Measurements from ENCODE around the gene AKAP8L.

- TF ChIP-seq, protein P1, sequence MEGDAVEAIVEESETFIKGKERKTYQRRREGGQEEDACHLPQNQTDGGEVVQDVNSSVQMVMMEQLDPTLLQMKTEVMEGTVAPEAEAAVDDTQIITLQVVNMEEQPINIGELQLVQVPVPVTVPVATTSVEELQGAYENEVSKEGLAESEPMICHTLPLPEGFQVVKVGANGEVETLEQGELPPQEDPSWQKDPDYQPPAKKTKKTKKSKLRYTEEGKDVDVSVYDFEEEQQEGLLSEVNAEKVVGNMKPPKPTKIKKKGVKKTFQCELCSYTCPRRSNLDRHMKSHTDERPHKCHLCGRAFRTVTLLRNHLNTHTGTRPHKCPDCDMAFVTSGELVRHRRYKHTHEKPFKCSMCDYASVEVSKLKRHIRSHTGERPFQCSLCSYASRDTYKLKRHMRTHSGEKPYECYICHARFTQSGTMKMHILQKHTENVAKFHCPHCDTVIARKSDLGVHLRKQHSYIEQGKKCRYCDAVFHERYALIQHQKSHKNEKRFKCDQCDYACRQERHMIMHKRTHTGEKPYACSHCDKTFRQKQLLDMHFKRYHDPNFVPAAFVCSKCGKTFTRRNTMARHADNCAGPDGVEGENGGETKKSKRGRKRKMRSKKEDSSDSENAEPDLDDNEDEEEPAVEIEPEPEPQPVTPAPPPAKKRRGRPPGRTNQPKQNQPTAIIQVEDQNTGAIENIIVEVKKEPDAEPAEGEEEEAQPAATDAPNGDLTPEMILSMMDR (IDR thresholded peaks at IDR 0.05): peak in 1 of 6 experiments; percentile 13
- TF ChIP-seq POLR2A (IDR thresholded peaks at IDR 0.05): no peak
Measured at GRCh38 chr19:15419413-15420025, 731 bp upstream of the AKAP8L start.
